Heart left ventricle (tissue), 16 donors: ENCODE data around the gene KRT26. TPM values are rescaled to one million over a fixed set of nuclear protein-coding genes. Genes with fewer than 3 reads are reported as not detected.

Source experiments
- ATAC-seq, 4 donors: fragments of 200-7000 bp; cut with Tn5 transposase; one replicate each; pipeline ENCODE4 v1.9.1; 2020 to 2022; ENCODE audit warnings: moderate library complexity in 4 of 4, mild to moderate bottlenecking in 3 of 4, moderate number of reproducible peaks in 1 of 4
- DNase-seq, 5 donors: peaks; one replicate each; pipeline ENCODE4 v3.0.0-alpha.2; 2020
- H3K27ac ChIP-seq, 12 donors: fragments of 200-600 bp; sonication (generic) in 4 of 12; one replicate each; pipeline versions ENCODE4 v1.5.0 to v1.8.0; 2016 to 2022; ENCODE audit warnings: mild to moderate bottlenecking in 2 of 12
- H3K27me3 ChIP-seq, 9 donors: fragments of 200-600 bp; sonication (generic) in 2 of 9; one replicate each; pipeline versions ENCODE4 v1.5.1 to v1.8.0; 2016 to 2022; ENCODE audit warnings: mild to moderate bottlenecking in 3 of 9
- H3K36me3 ChIP-seq, 9 donors: fragments of 200-600 bp; sonication (generic) in 2 of 9; one replicate each; pipeline versions ENCODE4 v1.5.0 to v1.8.0; 2018 to 2022; ENCODE audit warnings: mild to moderate bottlenecking in 2 of 9
- H3K4me1 ChIP-seq, 12 donors: fragments of 200-600 bp; sonication (generic) in 4 of 12; one replicate each; pipeline versions ENCODE4 v1.5.0 to v1.8.0; 2016 to 2022; ENCODE audit warnings: mild to moderate bottlenecking in 3 of 12
- H3K4me3 ChIP-seq, 12 donors: fragments of 200-600 bp; sonication (generic) in 4 of 12; one replicate each; pipeline versions ENCODE4 v1.5.0 to v1.8.0; 2017 to 2022; ENCODE audit warnings: mild to moderate bottlenecking in 9 of 12, moderate library complexity in 4 of 12
- H3K9me3 ChIP-seq, 12 donors: fragments of 200-600 bp; sonication (generic) in 4 of 12; one replicate each; pipeline versions ENCODE4 v1.5.0 to v1.8.0; 2016 to 2022; ENCODE audit warnings: mild to moderate bottlenecking in 1 of 12
- POLR2A ChIP-seq, 2 donors: fragments of 450-650 bp; IDR thresholded peaks; one replicate each; pipeline ENCODE4 v1.6.1; 2017; ENCODE audit warnings: antibody characterized with exemption in 2 of 2, mild to moderate bottlenecking in 2 of 2, moderate library complexity in 2 of 2
- WGBS, 4 donors: extraction: QIAGEN DNeasy Blood & Tissue Kit in 2 of 4; methylation state at CpG; one replicate each; pipeline versions ENCODE4 v1.1.5 to v1.1.7; 2013 to 2018; 5-methylcytosine and 5-hydroxymethylcytosine counted together
- intact Hi-C, 10 donors: fragments of 100-400 bp; cut with DNase I; formaldehyde crosslinking; loops; one replicate each; pipeline versions ENCODE4 v1.11.1 to v1.14.2; 2022
- polyA plus RNA-seq, 2 donors: library from polyadenylated mRNA; stranded (reverse); fragments of 200-250 nt; gene quantifications; one replicate each; pipeline ENCODE4 v1.2.3, GENCODE V29; 2013
- total RNA-seq, 9 donors: library from RNA; depleted of rRNA in 2 of 9; stranded (reverse); fragments of >200 nt in 2 of 9; fragmentation: NEBNext Ultra II Directional in 3 of 9; extraction: Animal tissue kit (Norgen Biotek cat#: 25700) in 3 of 9; gene quantifications; one replicate each; pipeline versions ENCODE4 v1.1.0 to v1.2.4, GENCODE V29; 2016 to 2023
- TF ChIP-seq, protein P1 (sequence below), 12 donors: fragments of 200-600 bp; sonication (generic) in 4 of 12; IDR thresholded peaks; one replicate each; pipeline versions ENCODE4 v1.5.0 to v1.8.0; 2018 to 2022; ENCODE audit warnings: antibody characterized with exemption in 12 of 12, mild to moderate bottlenecking in 5 of 12
- donor health status: ischemic (EF 13 %, LVEDD 7.1; RV severe dilation, severe dysfunction).
- donor health status: healthy with polysubstance abuse.
- donor health status: DM: no; HTN: yes; CAD: no.
- donor health status: DM: no; HTN: no; CAD: no.
- donor health status: ischemic (EF 25% LVEDD 6.9; RV normal size, moderate dysfunction).
- donor health status: ischemic (EF 25% LVEDD 5.7; RV mildly dilated, moderate dysfunction).
- donor health status: healthy.
- donor health status: DM: yes; HTN: yes; CAD: no.
- donor health status: ischemic (EF 35%, LVEDD 5.7; RV mildly dilated, moderate dysfunction).
- donor health status: nonischemic (EF 11% LVEDD 7.7; RV severe dilation, severe dysfunction).
- donor health status: DM: yes; HTN: yes; CAD: no.
- donor health status: PGD.
- donor health status: ischemic (EF 29% LVEDD 5.4; RV normal size, mild dysfunction).
- donor health status: nonischemic (EF 23%, LVEDD 6.1; RV moderate dilation, normal function).

The KRT26 gene
- total and polyA plus RNA-seq, 11 donors = not detected

DNA sequence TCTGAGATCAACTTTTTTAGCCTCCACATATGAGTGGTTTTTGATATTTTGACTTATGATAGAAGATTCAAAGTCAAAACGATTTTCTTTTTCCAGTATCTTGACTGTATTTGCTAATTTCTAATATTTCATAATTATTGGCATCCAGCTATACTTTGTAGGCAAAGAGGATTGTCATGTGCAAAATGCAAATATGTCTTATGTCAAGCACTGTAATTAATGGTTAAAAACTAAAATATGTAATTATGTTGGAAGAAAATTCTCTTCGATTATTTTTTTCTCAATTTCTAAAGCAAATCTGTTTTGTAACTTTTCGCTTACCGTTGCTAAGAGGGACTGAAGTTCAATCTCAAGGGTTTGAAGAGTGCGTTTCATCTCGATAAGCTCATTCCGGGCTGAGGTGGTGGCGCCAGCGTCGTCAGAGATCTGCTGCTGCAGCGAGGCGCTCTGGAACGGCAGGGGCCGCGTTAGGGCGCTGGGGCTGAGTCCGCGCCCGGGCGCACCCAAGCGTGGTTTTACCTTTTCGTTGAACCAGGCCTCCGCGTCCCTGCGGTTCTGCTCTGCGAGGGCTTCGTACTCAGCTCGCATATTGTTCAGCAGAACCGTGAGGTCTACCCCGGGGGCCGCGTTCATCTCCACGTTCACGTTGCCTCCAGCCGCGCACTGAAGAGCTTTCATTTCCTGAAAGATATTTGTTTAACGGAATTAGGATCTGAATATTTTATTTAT lies 7.3 kb upstream of the KRT26 start:
- 26 to 37% (median 31%) methylated on average over 37 of the region's 37 CpGs for WGBS, 4 donors
- H3K4me3 ChIP-seq = peak overlapping the region in 3 of 12 donors; percentile 10 to 43 (median 17)
- H3K36me3 ChIP-seq = no peaks in the 10 kb centered on the region
- intact Hi-C loops = no loop called here
- H3K27me3 ChIP-seq = peaks cover 0 to 49% (median 17%) of the 10 kb centered on the region in 9 donors
- H3K9me3 ChIP-seq = no peaks in the 10 kb centered on the region
- TF ChIP-seq, protein P1, sequence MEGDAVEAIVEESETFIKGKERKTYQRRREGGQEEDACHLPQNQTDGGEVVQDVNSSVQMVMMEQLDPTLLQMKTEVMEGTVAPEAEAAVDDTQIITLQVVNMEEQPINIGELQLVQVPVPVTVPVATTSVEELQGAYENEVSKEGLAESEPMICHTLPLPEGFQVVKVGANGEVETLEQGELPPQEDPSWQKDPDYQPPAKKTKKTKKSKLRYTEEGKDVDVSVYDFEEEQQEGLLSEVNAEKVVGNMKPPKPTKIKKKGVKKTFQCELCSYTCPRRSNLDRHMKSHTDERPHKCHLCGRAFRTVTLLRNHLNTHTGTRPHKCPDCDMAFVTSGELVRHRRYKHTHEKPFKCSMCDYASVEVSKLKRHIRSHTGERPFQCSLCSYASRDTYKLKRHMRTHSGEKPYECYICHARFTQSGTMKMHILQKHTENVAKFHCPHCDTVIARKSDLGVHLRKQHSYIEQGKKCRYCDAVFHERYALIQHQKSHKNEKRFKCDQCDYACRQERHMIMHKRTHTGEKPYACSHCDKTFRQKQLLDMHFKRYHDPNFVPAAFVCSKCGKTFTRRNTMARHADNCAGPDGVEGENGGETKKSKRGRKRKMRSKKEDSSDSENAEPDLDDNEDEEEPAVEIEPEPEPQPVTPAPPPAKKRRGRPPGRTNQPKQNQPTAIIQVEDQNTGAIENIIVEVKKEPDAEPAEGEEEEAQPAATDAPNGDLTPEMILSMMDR (IDR thresholded peaks at IDR 0.05) = no peak
- TF ChIP-seq POLR2A (IDR thresholded peaks at IDR 0.05) = no peak
- DNase-seq (peak in 1 of 5 donors; percentile 21), ATAC-seq (no peak)
- no peaks in the 10 kb centered on the region for H3K4me1 ChIP-seq
- H3K27ac ChIP-seq = no peak overlapping the region

DNA sequence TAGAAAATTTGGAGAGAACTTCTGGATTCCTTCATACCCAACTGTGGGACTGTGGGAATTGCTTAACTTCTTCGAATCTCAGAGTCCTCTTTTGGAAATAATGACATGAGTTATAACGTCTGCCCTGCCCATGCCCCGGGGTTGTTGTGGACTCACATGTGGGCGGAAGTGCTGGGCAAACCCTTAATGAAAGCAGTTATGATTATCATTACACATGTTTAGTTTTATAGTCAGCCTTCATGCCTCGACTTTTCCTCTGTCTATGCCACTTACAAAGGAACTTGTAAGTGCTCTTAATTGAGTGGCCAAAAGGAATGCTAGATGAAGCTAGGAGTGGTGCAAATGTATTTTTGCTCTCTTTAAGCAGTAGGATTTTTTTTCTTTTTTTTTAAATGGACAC lies 6.5 kb upstream of the KRT26 start:
- intact Hi-C loops = no loop called here
- TF ChIP-seq, protein P1 (IDR thresholded peaks at IDR 0.05) = no peak
- no peak for TF ChIP-seq POLR2A (IDR thresholded peaks at IDR 0.05)
- H3K36me3 ChIP-seq = no peaks in the 10 kb centered on the region
- no peak for DNase-seq
- H3K4me1 ChIP-seq = no peaks in the 10 kb centered on the region
- H3K27me3 ChIP-seq = peaks cover 0 to 55% (median 17%) of the 10 kb centered on the region in 9 donors
- no peaks in the 10 kb centered on the region for H3K9me3 ChIP-seq
- no peak overlapping the region for H3K4me3 ChIP-seq
- 59 to 84% (median 81%) methylated on average over 5 of the region's 5 CpGs for WGBS, 4 donors
- no peak for ATAC-seq
- H3K27ac ChIP-seq = no peak overlapping the region

DNA sequence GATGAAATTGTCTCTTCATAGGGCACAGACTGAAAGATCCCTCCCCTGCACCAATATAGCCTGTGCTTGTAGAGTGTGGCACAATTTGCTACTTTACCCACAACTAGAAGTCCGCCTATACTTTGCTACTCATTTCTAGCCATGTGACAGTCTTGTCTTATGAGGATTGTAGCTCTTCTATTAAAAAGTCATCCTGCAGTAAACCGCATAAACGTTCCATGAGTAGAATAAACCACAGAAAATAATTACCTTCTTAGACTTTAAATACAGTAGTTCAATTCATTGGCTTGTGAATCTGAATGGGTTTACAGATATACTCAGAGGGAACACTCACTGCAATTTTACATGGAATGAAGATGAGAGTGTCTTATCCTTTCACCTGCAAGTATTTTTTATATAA lies 6.0 kb upstream of the KRT26 start:
- H3K9me3 ChIP-seq = no peaks in the 10 kb centered on the region
- TF ChIP-seq POLR2A (IDR thresholded peaks at IDR 0.05) = no peak
- TF ChIP-seq, protein P1 (IDR thresholded peaks at IDR 0.05) = no peak
- no peaks in the 10 kb centered on the region for H3K36me3 ChIP-seq
- no peak overlapping the region for H3K27ac ChIP-seq
- DNase-seq (no peak), ATAC-seq (no peak)
- peaks cover 0 to 55% (median 17%) of the 10 kb centered on the region in 9 donors for H3K27me3 ChIP-seq
- intact Hi-C loops = no loop called here
- 89 to 96% (median 90%) methylated on average over 3 of the region's 3 CpGs for WGBS, 4 donors
- no peak overlapping the region for H3K4me3 ChIP-seq
- no peaks in the 10 kb centered on the region for H3K4me1 ChIP-seq

DNA sequence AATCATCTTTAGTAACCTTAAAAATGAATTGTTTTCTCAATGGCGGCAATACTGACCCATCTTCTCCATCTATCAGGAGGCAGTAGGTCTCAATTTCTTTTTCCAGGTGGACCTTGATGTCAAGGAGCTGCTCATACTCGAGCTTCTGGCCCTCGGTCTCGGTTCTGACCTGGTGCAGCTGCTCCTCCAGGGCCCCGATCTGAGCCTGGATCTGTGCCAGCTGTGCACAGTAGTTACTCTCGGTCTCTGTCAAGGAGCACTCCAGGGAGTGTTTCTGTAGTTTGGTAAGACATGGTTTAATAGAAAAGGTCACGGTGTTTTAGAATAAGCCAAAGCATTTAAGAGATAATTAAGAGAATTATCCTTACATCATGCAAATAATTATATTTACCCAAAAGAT lies 5.5 kb upstream of the KRT26 start:
- Histone ChIP-seq H3K4me3 (no peak overlapping the region), H3K4me1 (no peaks in the 10 kb centered on the region), H3K36me3 (no peaks in the 10 kb centered on the region), H3K9me3 (no peaks in the 10 kb centered on the region), H3K27me3 (peaks cover 0 to 58% (median 17%) of the 10 kb centered on the region in 9 donors), H3K27ac (no peak overlapping the region)
- DNase-seq = no peak
- WGBS, 4 donors = 56 to 70% (median 62%) methylated on average over 7 of the region's 7 CpGs
- no peak for ATAC-seq
- intact Hi-C loops = no loop called here
- TF ChIP-seq, protein P1 (IDR thresholded peaks at IDR 0.05) = no peak
- TF ChIP-seq POLR2A (IDR thresholded peaks at IDR 0.05) = no peak
